G401.6 (cell line): Measurements from ENCODE around the gene ZNF175.

Experiments
- FAIRE-seq: peaks from 2 replicates; lab custom pipeline; 2012; peaks lifted over from hg19 to GRCh38; lab: Jason Lieb, UNC

The ZNF175 gene

DNA sequence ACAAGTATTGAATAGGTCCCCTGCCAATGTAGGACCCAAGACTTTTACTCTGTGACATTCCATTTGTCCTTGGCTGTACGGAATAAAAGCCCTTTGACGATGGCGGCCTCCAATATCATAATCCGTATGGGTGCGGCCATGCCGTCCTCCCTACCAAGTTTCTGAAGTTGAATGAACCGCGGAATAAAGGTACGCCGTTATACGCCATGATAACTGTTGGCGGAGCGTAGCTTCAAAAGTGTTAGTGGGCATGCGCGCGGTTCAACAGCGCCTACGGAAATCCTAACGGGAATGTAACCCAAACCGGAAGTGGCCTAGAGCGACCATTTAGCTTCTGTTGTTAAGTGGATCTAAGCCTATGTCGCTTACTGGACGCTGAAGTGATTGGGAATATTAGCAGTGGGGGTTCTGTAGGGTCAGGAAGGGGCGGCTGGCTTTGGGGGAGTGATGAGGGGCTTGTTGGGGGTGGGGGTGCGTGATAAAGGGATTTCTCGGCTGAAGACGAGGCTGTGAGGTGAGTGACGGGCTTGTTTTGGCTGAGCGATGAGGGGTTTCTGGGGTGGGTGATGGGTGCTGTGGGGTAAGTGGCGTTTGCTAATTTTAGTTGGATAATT is at the start of gene ZNF175:
ZNF175 (plus strand) TSS at position 322 of the 614 bp plus-strand sequence. CDS start 2,047 bp downstream, outside the sequence.
- peak; percentile 99 for FAIRE-seq

DNA sequence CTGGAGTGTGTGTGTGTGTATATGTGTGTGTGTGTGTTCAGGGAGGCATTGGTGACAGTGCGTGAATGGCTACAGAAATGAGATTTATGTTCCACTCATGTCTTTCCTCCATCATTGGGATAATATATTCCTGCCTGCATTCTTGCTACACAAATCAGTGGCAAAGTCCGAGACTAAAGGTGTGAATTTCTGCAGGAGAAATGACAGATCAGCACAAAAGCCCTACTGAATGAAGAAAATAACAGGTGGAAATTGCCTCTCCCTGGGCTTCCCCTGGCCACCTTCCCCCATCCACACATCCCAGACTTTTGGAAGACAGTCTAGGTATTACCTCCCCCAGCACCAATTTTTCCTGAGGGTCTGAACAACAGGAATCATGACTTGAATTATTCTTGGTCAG is 49.7 kb upstream of the ZNF175 start:
- FAIRE-seq, result no peak

DNA sequence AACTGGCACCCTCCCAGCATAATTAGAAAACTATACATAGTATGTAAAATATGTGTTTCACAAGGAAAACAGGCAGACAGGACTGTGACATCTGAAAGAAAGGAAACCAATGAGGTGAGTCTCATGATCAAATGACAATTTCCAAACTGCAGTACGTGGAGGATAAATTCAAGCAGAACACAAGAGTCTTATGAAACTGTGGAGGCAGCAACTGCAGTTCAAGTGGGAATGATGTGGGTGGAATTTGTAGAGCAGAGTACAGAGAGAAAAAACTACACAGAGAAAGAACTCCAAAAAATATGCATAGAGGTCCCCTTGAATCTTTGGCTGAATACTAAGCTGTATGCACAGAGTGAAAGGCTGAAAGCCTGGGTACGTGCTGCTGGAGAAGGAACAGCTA is 49.3 kb upstream of the ZNF175 start:
- FAIRE-seq, result no peak

DNA sequence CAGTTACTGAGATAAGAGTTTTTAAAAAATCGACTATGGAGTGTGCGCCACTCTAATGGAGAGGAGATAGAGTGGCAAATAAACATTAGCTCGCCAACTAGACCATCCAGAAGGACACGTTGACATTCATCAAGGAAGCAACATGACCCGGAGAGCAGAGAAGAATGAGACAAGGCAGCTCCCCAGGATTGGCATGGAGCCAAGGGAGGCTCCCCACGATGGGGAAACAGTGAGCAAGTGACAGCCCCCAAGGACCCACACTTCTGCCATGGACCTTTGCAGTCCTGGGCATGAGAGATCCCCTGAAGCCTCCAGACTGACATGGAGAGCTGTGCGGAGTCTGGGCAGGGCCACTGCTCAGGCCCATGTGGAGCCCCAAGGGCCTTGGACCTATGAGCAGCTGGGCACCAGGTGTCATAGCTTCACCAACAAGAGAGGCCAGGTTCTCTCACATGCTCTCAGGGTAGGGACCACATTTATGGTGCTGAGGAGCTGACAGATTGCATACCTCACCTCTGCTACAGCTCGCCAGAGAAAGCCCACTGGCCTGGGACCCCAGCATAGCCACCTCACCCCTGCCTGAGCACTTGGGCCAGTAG is 46.3 kb upstream of the ZNF175 start:
- no peak for FAIRE-seq

DNA sequence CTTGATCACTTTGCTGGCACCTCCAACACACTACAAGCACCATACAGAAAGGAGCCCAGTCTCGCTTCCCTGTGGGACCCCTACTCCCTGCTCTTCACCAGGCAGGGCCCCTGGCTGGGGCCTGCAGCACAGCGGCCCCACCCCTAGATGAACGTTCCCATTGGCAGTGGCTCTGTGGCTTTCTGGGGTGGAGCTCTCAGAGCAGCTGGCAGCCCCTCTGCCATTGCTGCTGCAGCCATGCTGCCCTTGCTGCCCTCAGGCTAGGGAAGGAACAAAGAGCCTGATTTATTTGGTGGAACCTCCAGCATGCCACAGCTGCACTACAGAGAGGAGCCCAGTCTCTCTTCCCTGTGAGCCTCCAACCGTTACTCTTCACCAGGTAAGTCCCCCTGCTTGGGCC is 45.4 kb upstream of the ZNF175 start:
- FAIRE-seq, result no peak

DNA sequence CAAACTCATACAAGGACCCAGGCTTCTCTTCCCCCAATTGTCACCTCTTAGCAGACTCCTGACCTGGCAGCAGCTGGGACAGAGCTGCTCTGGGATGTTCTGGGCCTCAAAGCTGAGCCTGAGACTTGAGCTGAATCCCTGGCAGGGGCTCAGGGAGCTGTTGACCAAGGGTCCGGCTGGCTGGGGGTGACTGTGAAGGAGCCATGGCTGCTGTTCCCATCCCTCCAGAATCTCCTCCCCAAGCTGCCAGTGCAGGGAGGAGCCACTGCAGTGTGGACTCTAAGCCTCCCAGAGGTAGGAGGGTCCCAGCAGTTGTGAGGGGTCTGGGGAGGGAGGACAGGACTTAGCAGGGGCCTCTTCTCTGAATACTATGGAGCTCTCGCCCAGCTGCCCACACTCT is 41.8 kb upstream of the ZNF175 start:
- no peak for FAIRE-seq

DNA sequence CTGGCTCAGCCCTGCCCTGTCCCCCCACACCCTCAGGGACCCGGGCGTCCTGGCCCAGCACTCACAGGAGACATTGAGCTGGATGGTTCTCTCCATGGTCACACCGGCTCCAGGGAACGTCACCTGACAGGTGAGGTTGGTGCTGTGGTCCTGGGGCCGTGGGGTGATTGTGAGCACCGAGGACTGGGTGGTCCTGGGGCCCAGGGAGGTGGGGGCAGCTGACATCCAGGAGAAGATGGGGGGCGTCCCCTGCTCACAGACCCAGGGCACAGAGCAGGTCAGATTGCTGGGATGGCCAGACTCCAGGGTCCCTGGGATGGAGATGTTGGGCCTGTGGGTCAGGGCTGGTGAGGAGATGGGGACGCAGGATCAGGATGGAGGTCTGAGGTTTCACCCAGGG is 40.5 kb upstream of the ZNF175 start:
- FAIRE-seq, result no peak

DNA sequence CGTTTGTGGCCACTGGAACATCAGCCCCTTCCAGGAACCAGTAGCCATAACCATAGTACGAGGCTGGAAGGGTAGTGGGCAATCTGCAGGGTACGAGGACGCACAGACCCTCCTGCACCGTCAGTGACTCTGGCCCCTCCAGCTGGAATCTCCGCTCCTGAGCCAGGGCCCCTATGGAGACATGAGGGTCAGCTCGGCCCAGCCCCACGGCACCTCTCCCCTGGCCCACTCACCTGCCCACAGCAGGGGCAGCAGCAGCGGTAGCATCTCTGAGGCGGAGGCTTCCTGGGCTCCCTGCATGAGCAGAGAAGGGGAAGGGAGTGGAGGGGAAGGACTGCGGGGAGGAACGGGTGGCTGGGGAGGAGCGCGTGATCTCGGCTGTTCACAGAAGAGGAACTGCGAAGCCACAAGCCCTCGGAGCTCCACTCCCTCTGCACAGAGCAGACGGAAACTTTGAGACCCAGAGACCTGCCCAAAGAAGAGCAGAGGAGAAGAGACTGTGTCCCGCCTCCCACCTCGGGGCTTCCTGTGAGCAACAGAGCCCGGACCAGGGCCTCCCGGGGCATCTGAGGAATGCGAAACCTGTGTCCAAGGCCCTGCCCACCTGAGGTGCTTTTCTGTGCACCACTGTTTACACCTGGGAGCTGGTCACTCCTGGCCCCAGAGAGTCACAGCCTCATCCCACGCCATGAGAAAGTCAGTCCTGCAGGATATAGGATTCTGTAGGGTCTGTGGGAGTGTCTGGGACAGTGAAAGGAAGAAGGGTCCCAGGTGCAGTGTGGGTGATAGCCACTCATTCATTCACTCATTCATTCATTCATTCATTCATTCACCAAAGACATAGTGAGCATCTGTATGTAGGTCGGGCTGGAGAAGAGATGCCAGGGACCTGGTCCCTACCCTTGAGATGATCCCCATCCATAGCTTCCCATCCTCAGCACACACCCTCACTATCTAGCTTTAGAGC is 39.5 kb upstream of the ZNF175 start, which contains the start of gene SIGLEC6:
SIGLEC6 (minus strand) TSS at position 322 of the 967 bp plus-strand sequence; CDS start at position 300, 22 bp downstream.
- no peak for FAIRE-seq

DNA sequence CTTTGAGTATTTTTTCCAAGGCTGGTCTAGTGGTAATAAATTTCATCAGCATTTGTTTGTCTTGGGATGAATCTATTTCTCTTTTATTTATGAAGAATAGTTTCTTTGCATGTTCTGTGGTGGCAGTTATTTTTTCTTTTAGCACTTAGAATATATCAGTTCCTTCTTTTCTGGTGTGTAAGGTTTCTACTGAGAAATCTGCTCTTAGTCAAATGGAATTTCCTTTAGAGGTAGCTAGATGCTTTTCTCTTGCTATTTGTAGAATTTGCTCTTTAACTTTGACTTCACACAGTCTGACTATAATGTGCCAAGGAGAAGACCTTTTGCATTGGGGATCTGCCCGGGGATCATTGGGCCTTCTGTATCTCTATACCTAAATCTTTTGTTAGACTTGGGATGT is 35.5 kb upstream of the ZNF175 start:
- no peak for FAIRE-seq

DNA sequence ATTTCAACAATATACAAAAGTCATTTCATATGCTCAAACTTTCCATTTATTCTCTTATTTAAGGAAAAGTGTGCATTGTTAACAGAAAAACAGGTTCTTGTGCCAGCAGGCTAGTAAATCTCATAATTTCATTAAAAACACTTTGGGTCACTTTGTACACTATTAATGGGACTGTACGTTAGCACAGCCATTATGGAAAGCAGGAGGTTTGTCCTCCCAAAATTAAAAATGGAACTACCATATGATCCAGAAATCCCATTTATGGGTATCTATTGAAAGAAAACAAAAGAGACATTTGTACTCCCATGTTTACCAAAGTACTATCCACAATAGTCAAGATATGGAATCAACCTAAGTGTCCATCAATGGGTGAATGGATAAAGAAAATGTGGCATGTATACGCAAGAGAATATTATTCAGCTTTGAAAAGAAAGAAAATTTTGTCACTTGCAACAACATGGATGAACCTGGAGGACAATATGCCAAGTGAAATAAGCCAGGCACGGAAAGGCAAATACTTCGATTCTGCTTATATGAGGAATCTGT is 31.2 kb upstream of the ZNF175 start:
- no peak for FAIRE-seq

DNA sequence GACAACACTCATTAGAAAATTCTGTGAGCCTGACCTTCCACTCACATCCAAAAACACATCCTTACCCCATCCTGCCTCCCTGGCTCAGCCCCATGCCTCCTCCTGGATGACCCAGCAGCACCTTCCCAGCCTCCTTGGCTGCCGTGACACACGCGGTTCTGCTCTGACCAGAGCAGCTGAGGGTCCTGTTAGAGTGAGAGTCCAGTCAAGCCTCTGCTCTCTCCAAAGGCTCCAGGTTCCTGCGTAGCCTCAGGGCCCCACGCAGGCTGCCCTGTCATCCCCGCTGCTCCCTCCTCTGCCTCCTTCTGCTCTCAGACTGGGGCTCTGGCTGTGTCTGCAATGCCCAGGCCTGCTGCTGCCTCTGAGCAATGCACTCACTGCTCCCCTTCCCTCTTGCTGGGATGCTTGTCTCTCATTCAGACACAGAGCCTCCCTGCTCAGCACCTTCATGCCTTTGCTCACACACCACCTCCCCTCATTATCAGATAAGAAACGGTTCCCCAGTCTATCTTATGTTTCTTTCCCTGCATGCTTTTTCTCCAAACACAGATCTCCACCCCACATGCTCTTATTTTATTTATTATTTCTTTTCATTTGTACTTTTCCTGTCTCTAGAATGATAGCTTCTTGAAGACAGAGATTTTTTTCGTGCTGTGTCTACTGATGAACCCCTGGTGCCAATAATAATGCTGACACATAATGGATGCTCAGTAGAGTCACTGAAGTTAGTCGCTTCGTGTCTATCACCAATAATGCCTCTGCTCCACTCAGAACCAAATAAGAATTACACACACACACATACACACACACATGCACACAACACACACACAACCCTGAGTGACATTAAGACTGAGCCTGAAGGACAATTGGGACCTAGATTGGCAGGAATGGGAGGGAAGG is 29.4 kb upstream of the ZNF175 start:
- no peak for FAIRE-seq

DNA sequence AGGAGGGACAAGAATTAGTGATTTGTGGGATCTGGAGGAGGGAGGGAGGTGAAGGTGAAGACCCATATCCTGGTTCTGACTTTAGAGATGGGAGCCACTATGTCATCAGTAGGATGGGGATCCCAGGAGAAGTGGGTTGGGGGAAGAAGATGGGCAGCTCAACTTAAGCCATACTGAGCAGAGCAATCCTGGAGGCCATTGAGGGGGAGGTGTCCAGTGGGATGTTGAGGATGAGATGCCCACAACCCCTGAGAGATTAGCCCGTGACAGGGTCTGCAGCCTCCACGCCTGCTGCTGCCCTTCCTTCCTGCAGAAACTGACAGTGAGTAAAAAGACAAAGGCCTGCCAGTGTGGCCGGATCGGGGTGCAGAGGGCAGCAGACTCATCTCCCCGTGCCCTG is 28.4 kb upstream of the ZNF175 start:
- FAIRE-seq, result no peak

DNA sequence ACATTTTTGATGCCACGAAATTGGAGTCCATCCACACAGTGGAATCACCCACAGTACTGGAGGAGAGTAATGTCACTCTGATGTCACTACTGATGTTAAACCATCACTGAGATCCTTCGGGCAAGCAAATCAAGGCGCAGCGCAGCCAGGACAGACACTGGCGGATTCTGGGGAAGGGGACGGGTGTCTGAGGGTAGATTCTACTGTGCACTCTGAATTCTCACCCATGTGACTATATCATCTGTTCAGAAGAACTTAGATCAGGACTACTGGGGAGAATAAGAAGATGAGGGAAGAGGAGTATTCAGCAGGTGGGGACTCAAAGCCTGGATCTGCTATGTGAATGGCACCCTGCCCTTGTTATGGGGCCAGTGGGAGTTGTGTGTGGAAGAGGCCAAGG is 27.0 kb upstream of the ZNF175 start:
- FAIRE-seq, result no peak

DNA sequence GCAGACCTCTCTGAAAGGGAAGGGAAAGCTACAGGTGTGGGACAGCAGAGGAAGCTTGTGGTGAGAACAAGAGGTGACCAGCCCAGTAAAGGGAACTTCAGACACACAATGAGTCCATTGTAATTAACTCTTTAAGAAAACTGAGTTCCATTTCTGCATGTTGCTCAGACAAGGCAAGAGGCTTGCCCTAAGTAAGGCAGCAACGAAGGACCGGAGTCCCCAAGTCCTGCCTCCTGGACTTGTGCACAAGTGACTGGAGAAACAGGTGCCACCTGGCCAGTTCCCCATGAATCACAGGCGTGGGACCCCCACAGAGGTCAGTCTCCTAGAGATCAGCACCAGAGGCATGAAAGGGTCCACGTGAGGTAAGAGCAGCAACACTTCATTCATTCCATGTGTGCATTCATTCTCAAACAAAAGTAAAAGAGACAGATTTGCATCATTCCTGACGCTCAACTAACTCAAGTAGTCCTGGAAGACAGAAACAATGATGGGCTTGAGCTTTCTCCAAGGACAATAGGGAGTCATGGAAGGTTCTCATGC is 24.9 kb upstream of the ZNF175 start:
- no peak for FAIRE-seq

DNA sequence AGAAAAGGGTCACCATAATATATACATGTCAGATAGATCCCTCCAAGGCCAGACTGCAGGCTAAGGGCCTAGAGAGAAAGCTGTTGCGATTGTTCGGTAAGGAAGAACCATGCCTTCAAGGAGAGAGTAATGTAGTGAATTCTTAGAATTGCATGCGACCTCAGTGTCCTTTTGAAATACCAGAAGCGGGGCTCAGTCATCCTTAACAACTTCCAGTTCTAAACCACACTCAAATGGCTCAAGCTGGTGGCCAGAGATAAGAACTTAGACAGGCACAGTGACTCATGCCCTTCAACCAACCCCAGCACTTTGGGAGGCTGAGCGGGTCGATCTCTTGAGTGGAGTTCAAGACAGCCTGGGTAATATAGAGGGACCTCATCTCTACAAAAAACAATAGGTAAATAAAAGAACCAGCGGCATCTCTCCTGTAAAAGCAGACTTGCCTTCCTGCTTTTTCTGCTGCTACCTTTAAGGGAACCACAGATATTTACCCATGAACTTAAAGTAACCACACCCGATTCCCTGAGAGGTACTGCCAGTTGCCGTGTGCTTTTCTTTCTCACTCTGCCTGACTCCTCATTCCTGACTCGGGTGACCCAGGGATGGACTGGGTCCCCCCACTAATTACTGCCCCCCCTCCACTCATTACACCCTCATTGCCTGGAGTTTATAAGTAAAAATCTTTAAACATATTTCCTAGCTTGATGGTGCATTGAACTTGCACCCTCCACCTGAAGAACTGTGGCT is 24.3 kb upstream of the ZNF175 start:
- no peak for FAIRE-seq

DNA sequence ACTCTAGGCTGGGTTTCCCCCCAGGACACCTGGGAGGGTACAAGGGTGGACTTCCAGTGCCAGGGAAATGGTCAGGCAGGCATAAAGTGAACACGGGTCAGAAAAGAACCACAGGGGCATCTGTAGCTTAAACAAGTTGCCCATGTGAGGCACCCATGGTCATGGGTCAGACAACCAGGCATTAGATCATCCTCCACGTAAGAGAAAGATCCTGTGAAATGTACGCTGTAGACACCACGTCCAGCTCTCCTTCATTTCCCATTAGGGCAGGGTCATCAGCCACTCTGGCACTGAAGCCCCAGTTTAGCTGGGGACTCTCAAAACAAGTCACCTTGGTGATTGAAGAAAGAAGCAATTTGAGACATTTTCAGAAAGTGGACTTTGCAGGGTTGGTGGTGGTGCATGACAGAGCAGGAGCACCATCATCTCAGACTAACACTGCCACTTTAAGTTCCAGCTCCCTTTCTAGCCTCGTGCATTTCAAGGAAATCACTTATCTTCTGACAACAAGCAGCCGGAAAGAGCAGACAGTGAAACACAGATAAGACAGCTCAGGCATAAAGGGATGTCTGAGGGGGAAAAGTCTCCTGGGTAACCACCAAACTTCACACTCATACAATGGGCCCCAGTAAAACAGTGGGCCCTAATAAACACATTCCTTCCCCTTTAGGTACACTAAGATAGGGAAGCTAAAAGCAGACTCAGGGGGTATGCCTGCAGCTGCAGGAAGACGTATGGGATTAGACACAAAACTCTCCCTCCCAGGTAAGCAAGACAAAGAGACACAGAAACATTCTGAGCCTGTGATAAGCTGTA is 23.5 kb upstream of the ZNF175 start:
- FAIRE-seq, result no peak

DNA sequence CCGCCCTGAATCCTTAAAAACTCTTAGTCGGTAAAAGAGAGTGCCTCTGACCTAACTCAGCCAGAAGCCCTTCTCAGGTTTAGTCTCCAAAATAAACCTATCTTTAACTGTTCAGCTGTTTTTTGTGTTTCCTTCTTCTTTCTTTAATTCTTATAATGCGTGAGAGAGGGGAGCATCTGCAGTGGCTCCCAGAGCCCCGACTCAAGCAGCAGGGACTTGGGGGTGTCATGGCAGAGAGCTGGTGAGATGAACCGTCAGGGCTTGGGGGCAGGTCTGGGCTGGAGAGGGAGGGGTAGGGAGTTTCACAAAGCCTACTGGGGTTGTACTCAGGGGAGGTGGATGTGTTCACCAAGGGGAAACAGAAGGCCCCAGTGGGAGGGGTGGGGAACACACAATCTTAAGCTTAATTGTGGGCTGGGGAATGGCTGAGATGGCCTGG is 22.9 kb upstream of the ZNF175 start:
- FAIRE-seq, result no peak

DNA sequence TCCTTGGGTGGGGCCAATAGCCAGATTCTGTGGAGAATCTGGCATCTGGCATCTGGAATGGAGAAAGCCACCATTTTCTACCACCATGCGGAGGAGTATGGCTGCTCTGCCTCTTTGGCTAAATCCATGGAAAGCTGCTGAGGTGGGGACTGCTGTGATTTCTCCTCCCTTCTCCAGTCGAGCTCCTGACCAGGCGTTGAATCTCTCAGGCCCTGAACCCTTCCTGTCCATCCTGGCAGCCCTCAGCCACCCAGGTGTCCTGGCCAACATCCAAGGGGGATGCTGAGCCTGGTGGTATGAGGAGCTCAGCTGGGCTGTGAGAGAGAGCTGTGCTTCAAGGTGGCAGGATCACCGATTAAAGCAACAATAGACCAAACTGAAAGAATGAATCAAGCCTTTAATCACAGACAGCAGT is 22.2 kb upstream of the ZNF175 start:
- no peak for FAIRE-seq

DNA sequence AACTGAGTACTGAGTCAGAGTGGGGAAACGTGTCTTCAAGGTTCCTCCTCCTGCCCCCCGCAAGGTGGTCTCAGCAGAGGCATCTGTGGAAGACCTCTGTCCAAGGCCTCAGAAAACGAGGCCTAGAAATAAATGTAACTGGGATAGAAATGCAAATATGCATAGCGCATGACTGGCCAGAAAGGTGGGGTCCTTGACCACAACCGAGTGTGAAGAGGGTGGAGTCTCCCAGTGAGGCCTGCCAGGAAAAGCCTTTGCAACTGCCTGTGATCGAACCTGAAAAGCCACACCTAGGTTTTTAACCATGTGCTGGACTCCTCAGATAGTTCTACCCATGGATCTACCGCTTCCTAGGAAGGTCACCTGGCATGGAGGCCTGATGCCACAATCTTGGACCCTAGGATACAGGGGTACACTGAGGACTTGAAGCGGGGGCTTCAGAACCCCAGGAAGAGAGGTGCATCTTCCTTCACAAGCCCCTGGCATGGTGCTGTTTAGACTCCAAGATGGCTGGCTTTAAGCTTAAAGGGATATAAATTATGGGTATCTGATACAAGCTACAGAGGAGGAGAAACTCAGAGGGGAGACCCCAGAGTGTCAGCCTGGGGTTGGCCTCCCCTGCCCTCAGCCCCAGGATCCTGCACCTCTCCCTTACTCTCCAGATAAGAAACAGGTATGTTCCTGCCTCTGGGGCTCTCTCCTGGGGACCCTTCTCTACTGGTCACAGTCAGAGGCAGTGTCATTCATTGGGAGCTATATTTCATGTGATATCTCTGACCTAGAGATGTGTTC is 21.4 kb upstream of the ZNF175 start:
- FAIRE-seq, result no peak
